ENCODE measurements around the gene DLX6.

DLX6 gene

GRCh38 chr7:97003262-97004246, 1.8 kb upstream of the DLX6 start:
- Mint-ChIP-seq H3K4me1 (peaks cover 38% of the 10 kb centered on the region), H3K27ac (no peak overlapping the region), H3K27me3 (peaks cover 100% of the 10 kb centered on the region), H3K9me3 (no peaks in the 10 kb centered on the region), H3K4me3 (peak overlapping the region in 1 of 2 donors; percentile 26)
- DNase-seq: no peak
- ATAC-seq: no peak

- Mint-ChIP-seq H3K27me3 (peaks cover 100% of the 10 kb centered on the region), H3K4me1 (peaks cover 37% of the 10 kb centered on the region), H3K4me3 (peak overlapping the region; percentile 81), H3K9me3 (no peaks in the 10 kb centered on the region), H3K27ac (no peak overlapping the region)
- ATAC-seq (no peak), DNase-seq (no peak)
Measured at GRCh38 chr7:97004247-97005182, 838 bp upstream of the DLX6 start.

GRCh38 chr7:97006055-97006815, 882 bp downstream of the DLX6 start:
- peak overlapping the region; percentile 81 to 87 for H3K4me3 Mint-ChIP-seq
- no peaks in the 10 kb centered on the region for H3K9me3 Mint-ChIP-seq
- peaks cover 34% of the 10 kb centered on the region for H3K4me1 Mint-ChIP-seq
- DNase-seq (peak; percentile 48 to 53), ATAC-seq (peak; percentile 82)
- H3K27me3 Mint-ChIP-seq: peaks cover 99% of the 10 kb centered on the region
- H3K27ac Mint-ChIP-seq: peak overlapping the region in 1 of 2 donors; percentile 12

GRCh38 chr7:97006816-97007582, 1.6 kb downstream of the DLX6 start:
- peak overlapping the region; percentile 69 to 87 for H3K4me3 Mint-ChIP-seq
- no peaks in the 10 kb centered on the region for H3K9me3 Mint-ChIP-seq

GRCh38 chr7:97007583-97007861, 2.2 kb downstream of the DLX6 start:
- no peak overlapping the region for H3K27ac Mint-ChIP-seq
- H3K4me1 Mint-ChIP-seq: peaks cover 34% of the 10 kb centered on the region
- H3K27me3 Mint-ChIP-seq: peaks cover 99% of the 10 kb centered on the region
- DNase-seq: no peak
- no peaks in the 10 kb centered on the region for H3K9me3 Mint-ChIP-seq
- no peak overlapping the region for H3K4me3 Mint-ChIP-seq
- ATAC-seq: no peak

More at GRCh38 chr7:97006816-97007582, 1.6 kb downstream of the DLX6 start:
- no peak for ATAC-seq
- Mint-ChIP-seq H3K27me3 (peaks cover 99% of the 10 kb centered on the region), H3K4me1 (peaks cover 34% of the 10 kb centered on the region), H3K27ac (peak overlapping the region in 1 of 2 donors; percentile 48)
- no peak for DNase-seq

- ATAC-seq (no peak), DNase-seq (no peak)
- Mint-ChIP-seq H3K4me1 (peaks cover 25% of the 10 kb centered on the region), H3K27me3 (peaks cover 99% of the 10 kb centered on the region), H3K4me3 (no peak overlapping the region), H3K9me3 (no peaks in the 10 kb centered on the region), H3K27ac (no peak overlapping the region)
Measured at GRCh38 chr7:97008275-97008917, 3.0 kb downstream of the DLX6 start.

- peaks cover 18% of the 10 kb centered on the region for H3K4me1 Mint-ChIP-seq
- ATAC-seq (no peak), DNase-seq (no peak)
- H3K9me3 Mint-ChIP-seq: no peaks in the 10 kb centered on the region
- no peak overlapping the region for H3K4me3 Mint-ChIP-seq
- peaks cover 99% of the 10 kb centered on the region for H3K27me3 Mint-ChIP-seq
- H3K27ac Mint-ChIP-seq: no peak overlapping the region
Measured at GRCh38 chr7:97009753-97010732, 4.7 kb downstream of the DLX6 start.

GRCh38 chr7:97011104-97011503, 5.8 kb downstream of the DLX6 start:
- no peak overlapping the region for H3K4me3 Mint-ChIP-seq
- H3K27me3 Mint-ChIP-seq: peaks cover 99% of the 10 kb centered on the region
- H3K9me3 Mint-ChIP-seq: no peaks in the 10 kb centered on the region
- ATAC-seq: no peak
- no peak for DNase-seq
- H3K27ac Mint-ChIP-seq: no peak overlapping the region
- peaks cover 14% of the 10 kb centered on the region for H3K4me1 Mint-ChIP-seq

- DNase-seq (no peak), ATAC-seq (no peak)
- H3K27ac Mint-ChIP-seq: no peak overlapping the region
- no peaks in the 10 kb centered on the region for H3K9me3 Mint-ChIP-seq
- no peak overlapping the region for H3K4me3 Mint-ChIP-seq
- peaks cover 13% of the 10 kb centered on the region for H3K4me1 Mint-ChIP-seq
- H3K27me3 Mint-ChIP-seq: peaks cover 99% of the 10 kb centered on the region
Measured at GRCh38 chr7:97011536-97012364, 6.4 kb downstream of the DLX6 start.

GRCh38 chr7:97012365-97013133, 7.2 kb downstream of the DLX6 start:
- Mint-ChIP-seq H3K9me3 (no peaks in the 10 kb centered on the region), H3K27me3 (peaks cover 99% of the 10 kb centered on the region), H3K4me1 (peaks cover 14% of the 10 kb centered on the region), H3K4me3 (no peak overlapping the region), H3K27ac (no peak overlapping the region)
- ATAC-seq: no peak
- DNase-seq: no peak

- no peak overlapping the region for H3K4me3 Mint-ChIP-seq
- H3K9me3 Mint-ChIP-seq: no peaks in the 10 kb centered on the region
- peaks cover 99% of the 10 kb centered on the region for H3K27me3 Mint-ChIP-seq
- peaks cover 21% of the 10 kb centered on the region for H3K4me1 Mint-ChIP-seq
- H3K27ac Mint-ChIP-seq: no peak overlapping the region
- ATAC-seq (no peak), DNase-seq (no peak)
Measured at GRCh38 chr7:97013134-97013844, 7.9 kb downstream of the DLX6 start.

GRCh38 chr7:97013845-97014134, 8.4 kb downstream of the DLX6 start:
- H3K27me3 Mint-ChIP-seq: peaks cover 99% of the 10 kb centered on the region
- no peak overlapping the region for H3K4me3 Mint-ChIP-seq
- H3K9me3 Mint-ChIP-seq: no peaks in the 10 kb centered on the region
- H3K4me1 Mint-ChIP-seq: peaks cover 26% of the 10 kb centered on the region
- ATAC-seq (no peak), DNase-seq (no peak)
- H3K27ac Mint-ChIP-seq: no peak overlapping the region

Data from stimulated activated naive CD8-positive, alpha-beta T cell treated with anti-CD3 and anti-CD28 coated beads, Interleukin-15, amount 100 ng/mL, for 72 hours (primary cell).